Suprapubic skin (tissue), 4 donors: ENCODE data around the gene SLC16A8. TPM values are rescaled to one million over a fixed set of nuclear protein-coding genes. Genes with fewer than 3 reads are reported as not detected.

Experiments
- total RNA-seq, 4 donors: library from RNA; depleted of rRNA; stranded (reverse); fragments of >200 nt; gene quantifications; one replicate each; pipeline ENCODE4 v1.1.0, GENCODE V29; 2016

Gene SLC16A8
- total RNA-seq, 4 donors from 2014 or later: not detected

Other genes with a start within 250 kb of the SLC16A8 start
- 10 to 100 TPM; 22.7 to 38.6 (median 32.7) TPM for gene ANKRD54, start 239.8 kb downstream of the SLC16A8 start, total RNA-seq
- gene EIF3L, start 234.8 kb downstream of the SLC16A8 start, total RNA-seq: 100 to 1,000 TPM; 379 to 589 (median 576) TPM
- 100 to 1,000 TPM; 125 to 157 (median 131) TPM for gene MICALL1, start 177.9 kb downstream of the SLC16A8 start, total RNA-seq
- gene C22orf23, start 130.6 kb downstream of the SLC16A8 start, total RNA-seq: not detected
- 10 to 100 TPM; 60.1 to 66.8 (median 64.1) TPM for gene POLR2F, start 130.5 kb downstream of the SLC16A8 start, total RNA-seq
- 10 to 100 TPM; 15.2 to 30.8 (median 20.5) TPM for gene SOX10, start 99.6 kb downstream of the SLC16A8 start, total RNA-seq
- gene PICK1, start 26.8 kb downstream of the SLC16A8 start, total RNA-seq: 10 to 100 TPM; 36.7 to 72.0 (median 61.5) TPM
- gene BAIAP2L2, start 26.5 kb upstream of the SLC16A8 start, total RNA-seq: 1 to 10 TPM in 3 of 4 donors, under 1 TPM in 1; 0.49 to 1.7 (median 1.6) TPM
- 100 to 1,000 TPM in 1 of 4 donors, 10 to 100 TPM in 3; 49.7 to 178 (median 92.9) TPM for gene PLA2G6, start 97.6 kb upstream of the SLC16A8 start, total RNA-seq
- 10 to 100 TPM; 27.3 to 70.1 (median 52.8) TPM for gene MAFF, start 117.8 kb upstream of the SLC16A8 start, total RNA-seq
- 10 to 100 TPM; 41.5 to 54.9 (median 46.0) TPM for gene TMEM184B, start 188.8 kb upstream of the SLC16A8 start, total RNA-seq
- 100 to 1,000 TPM; 112 to 246 (median 160) TPM for gene CSNK1E, start 233.2 kb upstream of the SLC16A8 start, total RNA-seq